Kidney epithelial cell (primary cell): ENCODE results near the gene ABHD17A. TPM values are rescaled to one million over a fixed set of nuclear protein-coding genes. Genes with fewer than 3 reads are reported as not detected.
A peak's percentile ranks its signal among the peaks of the same experiment; 100 is the strongest.

ENCODE experiments used
- DNase-seq: peaks from one replicate; pipeline ENCODE4 v3.0.0-alpha.2; 2010; ENCODE audit warnings: low read depth
- H3K27me3 ChIP-seq: 2 replicates; pipeline ENCODE4 v1.6.0; 2011; ENCODE audit warnings: low read length; ENCODE audit not compliant: control insufficient read depth, insufficient read depth
- H3K36me3 ChIP-seq: 2 replicates; pipeline ENCODE4 v1.5.1; 2011; ENCODE audit warnings: low read length; ENCODE audit not compliant: control insufficient read depth, insufficient read depth
- H3K4me3 ChIP-seq: 2 replicates; pipeline ENCODE4 v1.5.1; 2011; ENCODE audit warnings: low read depth, mild to moderate bottlenecking, control low read depth, low read length
- CTCF ChIP-seq: IDR thresholded peaks from 2 replicates; pipeline ENCODE4 v1.5.1; 2011; ENCODE audit warnings: mild to moderate bottlenecking, moderate library complexity, low read length, control low read depth, inconsistent platforms; ENCODE audit not compliant: insufficient read depth, poor library complexity, severe bottlenecking
- total RNA-seq: library from RNA; depleted of rRNA; stranded (reverse); fragments of >200 nt; gene quantifications from 2 replicates; pipeline ENCODE4 v1.2.3, GENCODE V29; 2015

Gene ABHD17A
- total RNA-seq, 1 donor from 2014 or later = 54.1 TPM

GRCh38 chr19:1845125-1845515 is 40.2 kb downstream of the ABHD17A start:
- Histone ChIP-seq H3K36me3 (no peaks in the 10 kb centered on the region), H3K4me3 (no peak overlapping the region), H3K27me3 (no peaks in the 10 kb centered on the region)
- DNase-seq = no peak
- TF ChIP-seq CTCF = no peak

GRCh38 chr19:1844513-1845124 is 40.7 kb downstream of the ABHD17A start:
- H3K4me3 ChIP-seq = no peak overlapping the region
- no peak for DNase-seq
- no peak for TF ChIP-seq CTCF
- no peaks in the 10 kb centered on the region for H3K27me3 ChIP-seq
- no peaks in the 10 kb centered on the region for H3K36me3 ChIP-seq

- TF ChIP-seq CTCF = peak; percentile 38
- Histone ChIP-seq H3K36me3 (no peaks in the 10 kb centered on the region), H3K27me3 (no peaks in the 10 kb centered on the region), H3K4me3 (no peak overlapping the region)
- DNase-seq = no peak
Observed at GRCh38 chr19:1843646-1844394, 41.5 kb downstream of the ABHD17A start.

GRCh38 chr19:1843116-1843515 is 42.2 kb downstream of the ABHD17A start:
- Histone ChIP-seq H3K27me3 (no peaks in the 10 kb centered on the region), H3K4me3 (no peak overlapping the region), H3K36me3 (no peaks in the 10 kb centered on the region)
- TF ChIP-seq CTCF = no peak
- no peak for DNase-seq

GRCh38 chr19:1841209-1841924 is 43.9 kb downstream of the ABHD17A start:
- TF ChIP-seq CTCF = no peak
- H3K4me3 ChIP-seq = no peak overlapping the region

More at GRCh38 chr19:1841209-1841924, 43.9 kb downstream of the ABHD17A start:
- no peak for DNase-seq
- no peaks in the 10 kb centered on the region for H3K27me3 ChIP-seq
- no peaks in the 10 kb centered on the region for H3K36me3 ChIP-seq
